ENCODE results near the gene PCLO. TPM values are rescaled to one million over a fixed set of nuclear protein-coding genes. Genes with fewer than 3 reads are reported as not detected.

The PCLO gene
- total RNA-seq = under 1 TPM; 0.78 to 0.95 TPM

- Histone ChIP-seq H3K4me1 (ENCODE audit: control insufficient read depth in 1 of 2, low read depth in 2 of 2) (peaks cover 3 to 9% of the 10 kb centered on the region in 2 donors), H3K4me3 (peak within 1 kb of the TSS; percentile 76), H3K27ac (no peak within 1 kb of the TSS), H3K9me3 (no peaks in the 10 kb centered on the region), H3K36me3 (no peaks in the 10 kb centered on the region), H3K27me3 (replicated peaks; ENCODE audit: insufficient read depth) (no peaks in the 10 kb centered on the region)
- DNase-seq (ENCODE audit: low spot score) = no peak
- no peak for TF ChIP-seq CTCF (IDR thresholded peaks at IDR 0.05)
- ATAC-seq (ENCODE audit: insufficient number of reproducible peaks, low FRiP score, low read depth) = no peak
Observed at GRCh38 chr7:83162402-83163256, at the start of gene PCLO. TSS of gene PCLO (minus strand) at chr7:83162884. CDS start at chr7:83162592, 292 bp downstream.

- ATAC-seq (ENCODE audit: insufficient number of reproducible peaks, low FRiP score, low read depth) = no peak
- Histone ChIP-seq H3K4me3 (no peak overlapping the region), H3K27ac (no peak overlapping the region), H3K4me1 (ENCODE audit: control insufficient read depth in 1 of 2, low read depth in 2 of 2) (no peaks in the 10 kb centered on the region), H3K9me3 (no peaks in the 10 kb centered on the region), H3K36me3 (no peaks in the 10 kb centered on the region), H3K27me3 (replicated peaks; ENCODE audit: insufficient read depth) (no peaks in the 10 kb centered on the region)
- no peak for TF ChIP-seq CTCF (IDR thresholded peaks at IDR 0.05)
- no peak for DNase-seq (ENCODE audit: low spot score)
Observed at GRCh38 chr7:83211685-83212084, 49.0 kb upstream of the PCLO start.

- no peak for TF ChIP-seq CTCF (IDR thresholded peaks at IDR 0.05)
- ATAC-seq (ENCODE audit: insufficient number of reproducible peaks, low FRiP score, low read depth) (no peak), DNase-seq (ENCODE audit: low spot score) (no peak)
- Histone ChIP-seq H3K36me3 (no peaks in the 10 kb centered on the region), H3K4me3 (no peak overlapping the region), H3K27me3 (replicated peaks; ENCODE audit: insufficient read depth) (no peaks in the 10 kb centered on the region), H3K4me1 (ENCODE audit: control insufficient read depth in 1 of 2, low read depth in 2 of 2) (no peaks in the 10 kb centered on the region), H3K27ac (no peak overlapping the region), H3K9me3 (no peaks in the 10 kb centered on the region)
Observed at GRCh38 chr7:83210479-83210878, 47.8 kb upstream of the PCLO start.

GRCh38 chr7:83204715-83205114 lies 42.0 kb upstream of the PCLO start:
- Histone ChIP-seq H3K27me3 (replicated peaks; ENCODE audit: insufficient read depth) (no peaks in the 10 kb centered on the region), H3K9me3 (no peaks in the 10 kb centered on the region), H3K36me3 (no peaks in the 10 kb centered on the region), H3K4me1 (ENCODE audit: control insufficient read depth in 1 of 2, low read depth in 2 of 2) (no peaks in the 10 kb centered on the region), H3K27ac (no peak overlapping the region), H3K4me3 (no peak overlapping the region)
- DNase-seq (ENCODE audit: low spot score) (no peak), ATAC-seq (ENCODE audit: insufficient number of reproducible peaks, low FRiP score, low read depth) (no peak)
- TF ChIP-seq CTCF (IDR thresholded peaks at IDR 0.05) = no peak

- no peak for ATAC-seq (ENCODE audit: insufficient number of reproducible peaks, low FRiP score, low read depth)
- TF ChIP-seq CTCF (IDR thresholded peaks at IDR 0.05) = no peak
- Histone ChIP-seq H3K36me3 (no peaks in the 10 kb centered on the region), H3K4me1 (ENCODE audit: control insufficient read depth in 1 of 2, low read depth in 2 of 2) (no peaks in the 10 kb centered on the region), H3K27me3 (replicated peaks; ENCODE audit: insufficient read depth) (no peaks in the 10 kb centered on the region), H3K9me3 (no peaks in the 10 kb centered on the region), H3K27ac (no peak overlapping the region), H3K4me3 (no peak overlapping the region)
- DNase-seq (ENCODE audit: low spot score) = no peak
Observed at GRCh38 chr7:83201355-83201754, 38.7 kb upstream of the PCLO start.

All from thoracic aorta (tissue), 2 donors.